Fibroblast of the conjunctiva (primary cell): ENCODE results near the gene AXIN2.
"Not testable (repeated sequence)": the region's sequence is repeated elsewhere in the genome, so short reads cannot be mapped to it uniquely, and the experiment has no call there.

ENCODE experiments used
- DNase-seq: peaks from one replicate; pipeline ENCODE4 v3.0.0-alpha.2; 2010; ENCODE audit warnings: low read depth

AXIN2 gene

GRCh38 chr17:65522751-65523404 lies 38.6 kb downstream of the AXIN2 start:
- no peak for DNase-seq

GRCh38 chr17:65519462-65519861 lies 42.0 kb downstream of the AXIN2 start:
- DNase-seq, result no peak

DNA sequence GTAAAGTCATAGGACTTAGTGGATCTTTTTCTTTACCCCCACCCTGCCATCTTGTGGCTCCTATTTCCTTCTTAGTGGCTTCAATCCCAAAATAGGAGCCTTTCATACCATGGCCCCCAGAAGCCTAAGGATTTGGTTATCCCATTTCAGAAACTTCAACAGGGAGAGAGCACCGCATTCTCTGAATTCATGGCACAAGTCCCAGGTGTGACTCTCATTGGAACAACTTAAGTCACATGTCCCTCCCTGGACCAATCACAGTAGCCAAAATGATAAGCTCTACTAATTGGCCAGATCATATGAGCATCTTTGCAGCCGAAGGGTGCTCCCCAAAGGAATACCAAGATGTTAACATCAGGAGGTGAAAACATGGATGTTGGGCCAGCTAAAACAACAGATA lies 43.2 kb downstream of the AXIN2 start:
- DNase-seq, result no peak

DNA sequence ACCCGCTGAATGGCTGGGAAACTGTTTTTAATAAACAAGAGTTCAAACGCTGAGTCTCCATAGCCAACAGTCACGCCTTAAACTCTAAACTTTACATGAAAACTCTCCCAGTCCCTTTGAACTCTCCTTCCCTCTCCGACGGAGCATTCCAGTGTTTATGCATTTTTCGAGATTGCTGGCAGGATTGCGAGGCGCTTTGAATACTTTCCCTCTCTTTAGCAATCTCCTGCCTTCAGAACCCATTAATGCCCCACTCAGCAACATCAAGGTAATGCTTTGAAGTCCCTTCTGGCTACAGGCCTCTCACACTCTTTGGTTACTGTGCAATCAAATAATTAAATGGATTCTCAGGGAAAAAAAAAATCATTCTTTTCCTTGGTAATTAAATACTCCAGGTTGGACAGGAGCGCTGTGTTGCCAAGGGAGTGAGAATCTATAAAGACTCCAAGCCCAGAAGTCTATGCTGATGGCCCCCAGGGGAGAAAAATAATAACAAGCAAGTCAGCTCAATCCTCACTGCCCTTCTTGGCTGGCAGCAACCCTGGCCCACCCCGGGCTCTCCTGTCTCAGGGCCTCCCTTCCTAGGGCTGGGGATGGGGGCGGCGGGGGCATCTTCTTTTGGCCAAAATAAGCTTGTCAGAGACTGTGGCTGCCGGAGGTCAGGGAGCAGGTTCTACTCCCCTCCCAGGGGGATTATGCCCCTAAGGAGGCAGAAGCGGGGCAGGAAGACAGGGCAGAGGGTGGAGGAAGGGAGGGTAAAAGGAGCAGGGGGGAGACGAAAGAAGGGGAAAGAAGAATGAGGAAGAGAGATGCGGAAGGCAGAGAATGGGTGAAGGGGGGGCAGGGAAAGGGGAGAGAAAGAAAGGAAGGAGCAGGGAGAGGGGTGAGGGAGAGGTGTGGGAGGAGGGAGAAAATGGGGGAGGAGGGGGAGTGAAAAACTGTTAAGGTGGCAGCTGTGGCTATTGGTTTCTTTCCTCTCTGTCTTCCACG lies 45.2 kb downstream of the AXIN2 start:
- no peak for DNase-seq

DNA sequence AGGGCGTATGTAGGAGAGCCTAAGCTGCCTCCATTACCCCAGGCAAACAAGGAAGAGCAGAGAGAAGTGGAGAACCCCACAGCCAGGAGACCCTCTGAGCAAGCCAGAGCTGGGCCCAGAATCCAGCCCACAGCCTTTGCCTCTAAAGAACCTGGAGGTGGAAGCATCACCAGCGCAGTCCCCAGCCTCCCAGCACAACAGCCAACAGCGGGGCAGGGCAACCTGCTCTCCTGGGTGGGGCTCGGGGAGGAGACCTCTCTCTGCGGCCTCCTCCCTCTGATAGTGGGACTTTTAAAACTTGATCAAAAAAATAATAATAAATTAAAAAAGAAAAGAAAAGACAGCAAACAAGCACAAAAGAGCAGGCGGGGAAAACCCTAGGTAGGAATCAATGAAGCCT lies 45.9 kb downstream of the AXIN2 start:
- DNase-seq, result no peak

DNA sequence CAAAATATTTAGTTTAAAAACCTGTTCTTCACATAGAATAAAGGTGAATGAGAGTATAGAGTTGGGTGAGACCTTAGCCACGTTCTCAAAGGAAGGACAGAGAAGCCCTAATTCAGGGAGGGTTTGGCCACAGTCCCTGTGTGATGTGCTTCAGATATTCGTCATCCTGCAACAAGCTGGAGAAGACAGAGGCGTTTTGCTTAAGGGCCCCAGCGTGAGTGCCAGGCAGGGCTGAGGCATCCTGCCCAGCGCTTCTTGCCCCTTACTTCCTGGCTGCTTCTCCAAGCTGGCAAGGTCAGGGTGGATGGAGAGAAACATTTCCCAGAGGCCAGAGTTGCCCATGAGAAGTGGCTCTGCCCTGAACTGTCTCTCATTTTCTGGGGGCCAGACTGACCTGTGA lies 46.9 kb downstream of the AXIN2 start:
- DNase-seq, result no peak

- DNase-seq, result peak; percentile 27
Measured at GRCh38 chr17:65514082-65514481, 47.4 kb downstream of the AXIN2 start.

GRCh38 chr17:65511316-65511715 lies 50.1 kb downstream of the AXIN2 start:
- no peak for DNase-seq

DNA sequence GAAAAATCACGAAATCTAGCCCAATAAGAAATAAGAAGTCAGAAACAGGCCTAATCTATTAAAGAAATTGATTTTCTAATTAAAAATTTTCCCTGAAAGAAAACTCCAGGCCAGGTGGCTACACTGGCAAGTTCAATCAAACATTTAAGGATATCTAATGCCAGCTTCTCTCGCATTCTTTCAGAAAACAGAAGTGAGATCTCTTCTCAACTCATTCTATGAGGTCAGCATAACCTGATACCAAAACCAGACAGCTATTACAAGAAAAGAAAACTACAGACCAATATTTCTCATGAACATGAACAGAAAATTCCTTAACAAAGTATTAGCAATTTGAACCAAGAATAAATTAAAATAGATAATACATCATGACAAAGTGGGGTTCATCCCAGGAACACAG lies 52.4 kb downstream of the AXIN2 start:
- DNase-seq, result no peak

- DNase-seq, result not testable (repeated sequence)
Measured at GRCh38 chr17:65504673-65505072, 56.8 kb downstream of the AXIN2 start.

- no peak for DNase-seq
Measured at GRCh38 chr17:65504141-65504540, 57.3 kb downstream of the AXIN2 start.

GRCh38 chr17:65503557-65503956 lies 57.9 kb downstream of the AXIN2 start:
- DNase-seq, result no peak

DNA sequence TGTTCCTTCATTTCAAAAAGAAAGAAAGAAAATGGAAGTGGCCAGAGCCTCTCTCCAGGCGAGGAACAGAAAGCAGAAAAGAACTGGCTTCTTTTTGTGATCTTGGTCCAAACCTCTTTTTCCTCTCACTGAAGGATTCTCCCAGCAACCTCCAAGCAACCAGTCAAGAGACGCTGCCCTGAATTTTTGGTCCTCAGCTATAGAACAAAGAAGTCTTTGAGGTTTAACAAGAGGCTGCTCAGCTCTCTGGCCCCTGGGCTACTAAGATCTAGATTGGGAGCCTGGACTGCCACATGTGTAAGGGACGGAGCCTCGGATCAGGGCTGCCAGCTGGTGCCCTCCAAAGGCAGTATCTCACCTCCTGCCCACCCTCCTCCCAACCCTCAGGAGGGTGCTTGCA lies 62.6 kb downstream of the AXIN2 start:
- DNase-seq, result no peak

DNA sequence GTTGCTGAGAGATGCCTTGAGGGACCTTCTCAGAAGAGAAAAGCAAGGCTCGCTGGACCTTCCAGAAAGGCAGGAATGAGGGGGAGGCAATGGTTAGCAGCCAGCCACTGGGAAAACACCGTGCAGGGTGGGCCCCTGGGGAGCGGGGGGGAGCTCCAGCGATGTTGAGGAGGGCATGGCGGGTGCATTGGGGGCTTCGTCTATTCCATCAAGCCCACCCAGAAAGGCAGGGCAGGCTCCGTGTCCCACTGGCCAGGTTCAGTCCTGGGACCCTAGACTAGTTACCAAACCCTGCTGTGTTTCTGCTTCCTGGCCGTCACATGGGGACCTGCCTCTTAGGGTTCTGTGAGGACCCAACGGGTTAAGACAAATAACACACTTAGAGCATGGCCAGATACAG lies 64.6 kb downstream of the AXIN2 start:
- no peak for DNase-seq

- no peak for DNase-seq
Measured at GRCh38 chr17:65495122-65496055, 66.1 kb downstream of the AXIN2 start.

- DNase-seq, result no peak
Measured at GRCh38 chr17:65489413-65490155, 71.9 kb downstream of the AXIN2 start.

- no peak for DNase-seq
Measured at GRCh38 chr17:65488665-65489064, 72.8 kb downstream of the AXIN2 start.

DNA sequence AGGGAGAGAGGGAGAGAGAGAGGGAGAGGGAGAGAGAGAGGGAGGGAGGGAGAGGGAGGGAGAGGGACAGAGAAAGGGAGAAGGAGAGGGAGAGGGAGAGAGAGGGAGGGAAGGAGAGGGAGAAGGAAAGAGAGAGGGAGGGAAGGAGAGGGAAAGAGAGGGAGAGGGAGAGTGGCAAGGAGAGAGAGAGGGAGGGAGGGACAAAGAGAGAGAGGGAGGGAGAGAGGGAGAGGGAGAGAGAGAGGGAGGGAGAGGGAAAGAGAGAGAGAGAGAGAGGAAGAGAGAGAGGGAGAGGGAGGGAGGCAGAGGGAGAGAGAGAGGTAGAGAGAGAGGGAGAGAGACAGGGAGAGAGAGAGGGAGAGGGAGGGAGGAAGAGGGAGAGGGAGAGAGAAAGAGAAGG lies 73.5 kb downstream of the AXIN2 start:
- DNase-seq, result no peak

DNA sequence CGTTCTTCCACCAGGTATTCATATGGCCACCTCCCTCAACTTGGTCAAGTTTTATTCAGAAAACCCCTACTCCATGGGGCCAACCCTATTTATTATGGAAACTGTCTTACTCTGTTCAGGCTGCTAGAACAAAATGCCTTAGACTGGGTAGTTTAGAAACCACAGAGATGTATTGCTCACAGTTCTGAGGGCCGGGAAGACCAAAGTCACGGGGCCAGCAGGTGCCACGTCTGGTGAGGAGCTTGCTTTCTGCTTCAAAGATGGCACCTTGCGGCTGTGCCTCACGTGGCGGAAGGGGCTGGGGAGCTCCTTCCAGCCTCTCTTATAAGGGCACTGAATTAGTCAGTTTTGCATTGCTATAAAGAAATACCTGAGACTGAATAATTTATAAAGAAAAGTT lies 74.3 kb downstream of the AXIN2 start:
- DNase-seq, result no peak

- peak; percentile 33 for DNase-seq
Measured at GRCh38 chr17:65485388-65486299, 75.8 kb downstream of the AXIN2 start.
